Measurements from ENCODE around the gene DCLK3.

Gene DCLK3

DNA sequence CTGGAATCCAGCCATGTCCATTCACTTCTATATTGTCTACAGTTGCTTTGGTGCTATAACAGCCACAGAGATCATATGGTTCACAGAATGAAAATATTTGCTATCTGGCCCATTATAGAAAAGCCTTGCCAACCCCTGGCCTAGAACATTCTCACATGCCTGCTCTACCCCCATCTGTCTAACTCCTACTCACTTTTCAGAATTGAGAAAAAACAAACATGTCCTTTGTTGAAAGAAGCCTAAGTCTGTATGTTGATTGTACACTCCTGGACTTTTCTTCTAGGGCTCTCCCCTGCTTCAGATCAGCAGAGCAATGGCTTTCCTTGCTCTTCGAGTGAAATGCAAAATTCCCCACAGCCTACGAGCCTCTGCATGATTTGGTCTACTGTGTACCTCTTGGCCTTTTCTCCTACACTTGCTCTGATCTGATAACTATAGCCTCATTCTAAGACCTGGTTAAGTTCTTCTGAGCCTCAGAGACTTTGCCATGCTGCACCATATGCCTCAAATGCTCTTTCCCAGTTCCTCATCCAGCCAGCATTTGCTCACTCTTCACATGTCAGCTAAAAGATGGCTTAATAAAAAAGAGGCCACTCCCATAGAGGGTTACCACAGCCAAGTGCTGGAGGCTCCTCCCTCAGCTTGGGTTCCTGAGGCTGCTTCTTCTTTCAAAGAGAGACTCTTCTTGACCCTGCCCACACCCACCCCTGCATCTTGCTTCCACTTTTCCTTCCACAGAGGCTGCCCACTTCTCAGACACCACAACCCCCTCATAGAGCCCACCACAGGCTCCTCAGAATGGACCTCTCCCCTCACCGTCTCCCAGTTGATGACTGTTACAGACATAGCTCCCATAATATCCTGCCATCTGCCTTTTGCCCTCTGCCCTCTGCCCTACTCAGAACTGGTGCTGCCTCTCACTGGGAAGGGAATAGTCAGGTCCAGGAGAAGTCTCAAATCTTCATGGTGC, 22.9 kb upstream of the DCLK3 start:
- Histone ChIP-seq H3K4me1 (ENCODE audit: insufficient read depth, low read length, severe bottlenecking) (no peaks in the 10 kb centered on the region), H3K9me2 (ENCODE audit: low read depth, low read length) (no peaks in the 10 kb centered on the region), H3K4me3 (ENCODE audit: low read depth, low read length, poor library complexity, severe bottlenecking) (no peak overlapping the region), H3K4me2 (ENCODE audit: low read length) (no peak overlapping the region), H3K27ac (ENCODE audit: low read depth, low read length, poor library complexity, severe bottlenecking) (no peak overlapping the region), H3K9me3 (ENCODE audit: low read length) (no peaks in the 10 kb centered on the region), H3K36me3 (ENCODE audit: insufficient read depth, low read length) (no peaks in the 10 kb centered on the region), H3K79me2 (ENCODE audit: insufficient read depth, low read length) (no peaks in the 10 kb centered on the region), H3K9ac (ENCODE audit: low read length) (no peak overlapping the region), H4K20me1 (ENCODE audit: insufficient read depth, low read length) (no peaks in the 10 kb centered on the region), H2AFZ (ENCODE audit: low read length) (no peak overlapping the region), H3F3A (ENCODE audit: insufficient read depth, low read length) (no peaks in the 10 kb centered on the region), H3K27me3 (ENCODE audit: insufficient read depth, low read length) (no peaks in the 10 kb centered on the region)
- TF ChIP-seq EZH2 (IDR thresholded peaks at IDR 0.05; ENCODE audit: borderline replicate concordance, low read length): no peak
- TF ChIP-seq, protein P1, sequence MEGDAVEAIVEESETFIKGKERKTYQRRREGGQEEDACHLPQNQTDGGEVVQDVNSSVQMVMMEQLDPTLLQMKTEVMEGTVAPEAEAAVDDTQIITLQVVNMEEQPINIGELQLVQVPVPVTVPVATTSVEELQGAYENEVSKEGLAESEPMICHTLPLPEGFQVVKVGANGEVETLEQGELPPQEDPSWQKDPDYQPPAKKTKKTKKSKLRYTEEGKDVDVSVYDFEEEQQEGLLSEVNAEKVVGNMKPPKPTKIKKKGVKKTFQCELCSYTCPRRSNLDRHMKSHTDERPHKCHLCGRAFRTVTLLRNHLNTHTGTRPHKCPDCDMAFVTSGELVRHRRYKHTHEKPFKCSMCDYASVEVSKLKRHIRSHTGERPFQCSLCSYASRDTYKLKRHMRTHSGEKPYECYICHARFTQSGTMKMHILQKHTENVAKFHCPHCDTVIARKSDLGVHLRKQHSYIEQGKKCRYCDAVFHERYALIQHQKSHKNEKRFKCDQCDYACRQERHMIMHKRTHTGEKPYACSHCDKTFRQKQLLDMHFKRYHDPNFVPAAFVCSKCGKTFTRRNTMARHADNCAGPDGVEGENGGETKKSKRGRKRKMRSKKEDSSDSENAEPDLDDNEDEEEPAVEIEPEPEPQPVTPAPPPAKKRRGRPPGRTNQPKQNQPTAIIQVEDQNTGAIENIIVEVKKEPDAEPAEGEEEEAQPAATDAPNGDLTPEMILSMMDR (IDR thresholded peaks at IDR 0.05; ENCODE audit: low read length): no peak

DNA sequence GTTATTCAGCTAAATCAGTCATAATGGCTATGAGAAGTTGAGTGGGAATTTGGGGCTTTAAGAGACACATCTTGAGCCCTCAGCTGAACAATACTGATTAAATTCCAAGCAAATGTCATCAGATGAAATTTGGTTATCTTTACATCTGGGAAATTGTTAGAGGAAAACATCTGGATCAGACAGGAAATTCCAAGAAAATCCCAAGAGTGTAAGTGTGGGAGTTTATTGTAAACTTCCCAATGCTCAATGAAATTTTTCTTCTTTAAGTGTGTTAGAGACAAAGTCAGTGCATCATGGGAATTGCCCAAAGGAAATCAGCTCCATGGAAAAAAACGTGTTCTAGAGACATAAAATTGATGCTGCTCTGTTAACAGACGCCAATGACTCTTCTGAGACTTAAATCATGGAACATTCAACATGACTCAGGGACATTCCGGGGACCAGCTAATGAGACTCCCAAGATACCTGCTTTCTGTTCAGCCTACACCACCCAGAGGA, 19.8 kb upstream of the DCLK3 start:
- Histone ChIP-seq H4K20me1 (ENCODE audit: insufficient read depth, low read length) (no peaks in the 10 kb centered on the region), H3K9me3 (ENCODE audit: low read length) (no peaks in the 10 kb centered on the region), H3K36me3 (ENCODE audit: insufficient read depth, low read length) (no peaks in the 10 kb centered on the region), H3K9me2 (ENCODE audit: low read depth, low read length) (no peaks in the 10 kb centered on the region), H3K79me2 (ENCODE audit: insufficient read depth, low read length) (no peaks in the 10 kb centered on the region), H3K9ac (ENCODE audit: low read length) (no peak overlapping the region), H3K4me1 (ENCODE audit: insufficient read depth, low read length, severe bottlenecking) (no peaks in the 10 kb centered on the region), H3F3A (ENCODE audit: insufficient read depth, low read length) (no peaks in the 10 kb centered on the region), H3K4me2 (ENCODE audit: low read length) (no peak overlapping the region), H3K27ac (ENCODE audit: low read depth, low read length, poor library complexity, severe bottlenecking) (no peak overlapping the region), H3K27me3 (ENCODE audit: insufficient read depth, low read length) (no peaks in the 10 kb centered on the region), H2AFZ (ENCODE audit: low read length) (no peak overlapping the region), H3K4me3 (ENCODE audit: low read depth, low read length, poor library complexity, severe bottlenecking) (no peak overlapping the region)
- TF ChIP-seq EZH2 (IDR thresholded peaks at IDR 0.05; ENCODE audit: borderline replicate concordance, low read length): no peak
- TF ChIP-seq, protein P1 (IDR thresholded peaks at IDR 0.05; ENCODE audit: low read length): no peak

DNA sequence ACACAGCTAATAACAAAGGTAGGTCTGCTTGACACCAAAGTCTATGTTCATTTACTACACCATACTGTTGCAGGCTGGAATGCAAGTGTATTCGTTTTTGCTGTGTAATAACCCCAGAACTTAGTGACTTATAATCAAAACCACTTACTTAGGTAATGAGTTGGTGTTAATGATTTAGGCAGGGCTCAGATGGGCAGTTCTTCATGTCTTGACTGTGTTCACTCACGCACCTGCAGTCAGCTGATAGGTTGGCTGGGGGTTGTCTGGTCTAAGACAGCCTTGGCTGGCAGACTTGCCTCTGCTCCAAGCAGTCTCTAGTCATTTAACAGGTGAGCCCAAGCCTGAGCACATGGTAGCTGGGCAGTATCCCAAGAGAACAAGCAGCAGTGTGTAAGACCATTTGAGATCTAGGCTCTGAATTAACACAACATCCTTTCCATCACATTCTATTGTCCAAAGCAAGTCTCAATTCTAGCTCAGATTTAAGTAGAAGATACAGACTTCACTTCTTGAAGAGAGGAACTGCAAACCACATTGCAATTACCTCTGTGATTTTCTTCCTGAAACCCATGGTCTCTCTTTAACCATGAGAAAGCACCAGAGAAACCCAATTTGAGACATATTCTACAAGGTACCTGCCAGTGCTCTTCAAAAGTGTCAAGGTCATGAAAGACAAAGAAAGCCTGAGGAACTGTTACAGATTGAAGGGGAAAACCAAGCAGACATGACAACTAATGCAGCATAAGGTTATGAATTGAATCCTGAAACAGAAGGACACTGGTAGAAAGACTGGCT, 13.3 kb upstream of the DCLK3 start:
- H3K27ac ChIP-seq (ENCODE audit: low read depth, low read length, poor library complexity, severe bottlenecking): no peak overlapping the region
- H4K20me1 ChIP-seq (ENCODE audit: insufficient read depth, low read length): no peaks in the 10 kb centered on the region
- no peaks in the 10 kb centered on the region for H3K4me1 ChIP-seq (ENCODE audit: insufficient read depth, low read length, severe bottlenecking)
- no peaks in the 10 kb centered on the region for H3K9me2 ChIP-seq (ENCODE audit: low read depth, low read length)
- no peak overlapping the region for H3K4me2 ChIP-seq (ENCODE audit: low read length)
- no peak overlapping the region for H3K4me3 ChIP-seq (ENCODE audit: low read depth, low read length, poor library complexity, severe bottlenecking)
- H3K36me3 ChIP-seq (ENCODE audit: insufficient read depth, low read length): no peaks in the 10 kb centered on the region
- no peaks in the 10 kb centered on the region for H3K9me3 ChIP-seq (ENCODE audit: low read length)
- H3K79me2 ChIP-seq (ENCODE audit: insufficient read depth, low read length): no peaks in the 10 kb centered on the region
- TF ChIP-seq, protein P1 (IDR thresholded peaks at IDR 0.05; ENCODE audit: low read length): no peak
- TF ChIP-seq EZH2 (IDR thresholded peaks at IDR 0.05; ENCODE audit: borderline replicate concordance, low read length): no peak
- H3K9ac ChIP-seq (ENCODE audit: low read length): no peak overlapping the region
- H2AFZ ChIP-seq (ENCODE audit: low read length): no peak overlapping the region
- H3K27me3 ChIP-seq (ENCODE audit: insufficient read depth, low read length): no peaks in the 10 kb centered on the region
- no peaks in the 10 kb centered on the region for H3F3A ChIP-seq (ENCODE audit: insufficient read depth, low read length)

All from OCI-LY1 (cell line).